Hepatocyte (in vitro differentiated cells): ENCODE results near the gene CPEB1. TPM values are rescaled to one million over a fixed set of nuclear protein-coding genes. Genes with fewer than 3 reads are reported as not detected.

Source experiments
- DNase-seq: peaks from one replicate; pipeline ENCODE4 v3.0.0-alpha.2; 2016; ENCODE audit warnings: low spot score
- H2AFZ ChIP-seq: fragments of 200-600 bp; sonication (generic); 2 replicates; pipeline ENCODE4 v1.6.0; 2016; ENCODE audit warnings: antibody characterized with exemption, mild to moderate bottlenecking
- H3K27ac ChIP-seq: fragments of 200-600 bp; sonication (generic); 2 replicates; pipeline ENCODE4 v1.5.1; 2016; ENCODE audit warnings: mild to moderate bottlenecking
- H3K27me3 ChIP-seq: fragments of 200-600 bp; sonication (generic); 2 replicates; pipeline ENCODE4 v1.6.1; 2016
- H3K36me3 ChIP-seq: fragments of 200-600 bp; sonication (generic); replicated peaks from 2 replicates; pipeline ENCODE4 v1.5.1; 2016; ENCODE audit warnings: low read depth; ENCODE audit not compliant: insufficient read depth
- H3K4me1 ChIP-seq: fragments of 200-600 bp; sonication (generic); 2 replicates; pipeline ENCODE4 v1.5.1; 2016; ENCODE audit warnings: mild to moderate bottlenecking, moderate library complexity; ENCODE audit not compliant: insufficient read depth
- H3K4me2 ChIP-seq: fragments of 200-600 bp; sonication (generic); 2 replicates; pipeline ENCODE4 v1.6.0; 2016
- H3K4me3 ChIP-seq: fragments of 200-600 bp; sonication (generic); 2 replicates; pipeline ENCODE4 v1.5.1; 2016; ENCODE audit warnings: mild to moderate bottlenecking
- H3K79me2 ChIP-seq: fragments of 200-600 bp; sonication (generic); 2 replicates; pipeline ENCODE4 v1.6.0; 2017; ENCODE audit warnings: mild to moderate bottlenecking
- H3K9me2 ChIP-seq: fragments of 200-600 bp; sonication (generic); replicated peaks from 2 replicates; pipeline ENCODE4 v1.6.0; 2017; ENCODE audit warnings: mild to moderate bottlenecking; ENCODE audit not compliant: insufficient read depth
- H3K9me3 ChIP-seq: fragments of 200-600 bp; sonication (generic); 2 replicates; pipeline ENCODE4 v1.5.1; 2016; ENCODE audit warnings: low read depth, mild to moderate bottlenecking
- H4K20me1 ChIP-seq: fragments of 200-600 bp; sonication (generic); 2 replicates; pipeline ENCODE4 v1.6.0; 2016; ENCODE audit warnings: mild to moderate bottlenecking; ENCODE audit not compliant: insufficient read depth, poor library complexity, severe bottlenecking
- EZH2 ChIP-seq: fragments of 200-600 bp; sonication (generic); IDR thresholded peaks from 2 replicates; pipeline ENCODE4 v1.6.1; 2016; ENCODE audit warnings: antibody characterized with exemption, mild to moderate bottlenecking, borderline replicate concordance
- EZH2phosphoT487 ChIP-seq: fragments of 200-600 bp; sonication (generic); IDR thresholded peaks from one replicate; pipeline ENCODE4 v1.6.1; 2018; ENCODE audit warnings: antibody characterized with exemption, mild to moderate bottlenecking, low read depth, moderate library complexity; ENCODE audit not compliant: unreplicated experiment, severe bottlenecking
- WGBS: methylation state at CpG from one replicate; pipeline ENCODE4 v1.1.6; 2016; ENCODE audit warnings: low lambda C conversion rate; ENCODE audit errors: missing lambda C conversion rate; 5-methylcytosine and 5-hydroxymethylcytosine counted together
- polyA plus RNA-seq: library from polyadenylated mRNA; unstranded; fragments of >200 nt; fragmentation: Nextera tagmentation; extraction: Ambion mirVana; gene quantifications from 2 replicates; pipeline ENCODE4 v1.2.1, GENCODE V29; 2016
- total RNA-seq: library from RNA; depleted of rRNA; stranded (reverse); fragments of >200 nt; gene quantifications from 2 replicates; pipeline ENCODE4 v1.2.3, GENCODE V29; 2014
- TF ChIP-seq, protein P1 (sequence below): fragments of 200-600 bp; sonication (generic); IDR thresholded peaks from 2 replicates; pipeline ENCODE4 v1.5.1; 2016; ENCODE audit warnings: antibody characterized with exemption, mild to moderate bottlenecking; ENCODE audit not compliant: poor library complexity

CPEB1 gene
- total and polyA plus RNA-seq, 2 experiments from 2014 or later: 0.87 to 1.9 TPM

- Histone ChIP-seq H3K9me2 (no peaks in the 10 kb centered on the region), H3K79me2 (no peaks in the 10 kb centered on the region), H3K4me1 (no peaks in the 10 kb centered on the region), H3K27ac (no peak overlapping the region), H2AFZ (no peak overlapping the region), H4K20me1 (no peaks in the 10 kb centered on the region), H3K9me3 (no peaks in the 10 kb centered on the region), H3K27me3 (peaks cover 14% of the 10 kb centered on the region), H3K4me2 (no peak overlapping the region), H3K36me3 (no peaks in the 10 kb centered on the region), H3K4me3 (no peak overlapping the region)
- DNase-seq: no peak
- 67% methylated on average over 4 of the region's 4 CpGs for WGBS
- TF ChIP-seq, protein P1, sequence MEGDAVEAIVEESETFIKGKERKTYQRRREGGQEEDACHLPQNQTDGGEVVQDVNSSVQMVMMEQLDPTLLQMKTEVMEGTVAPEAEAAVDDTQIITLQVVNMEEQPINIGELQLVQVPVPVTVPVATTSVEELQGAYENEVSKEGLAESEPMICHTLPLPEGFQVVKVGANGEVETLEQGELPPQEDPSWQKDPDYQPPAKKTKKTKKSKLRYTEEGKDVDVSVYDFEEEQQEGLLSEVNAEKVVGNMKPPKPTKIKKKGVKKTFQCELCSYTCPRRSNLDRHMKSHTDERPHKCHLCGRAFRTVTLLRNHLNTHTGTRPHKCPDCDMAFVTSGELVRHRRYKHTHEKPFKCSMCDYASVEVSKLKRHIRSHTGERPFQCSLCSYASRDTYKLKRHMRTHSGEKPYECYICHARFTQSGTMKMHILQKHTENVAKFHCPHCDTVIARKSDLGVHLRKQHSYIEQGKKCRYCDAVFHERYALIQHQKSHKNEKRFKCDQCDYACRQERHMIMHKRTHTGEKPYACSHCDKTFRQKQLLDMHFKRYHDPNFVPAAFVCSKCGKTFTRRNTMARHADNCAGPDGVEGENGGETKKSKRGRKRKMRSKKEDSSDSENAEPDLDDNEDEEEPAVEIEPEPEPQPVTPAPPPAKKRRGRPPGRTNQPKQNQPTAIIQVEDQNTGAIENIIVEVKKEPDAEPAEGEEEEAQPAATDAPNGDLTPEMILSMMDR: no peak
- TF ChIP-seq EZH2: no peak
- TF ChIP-seq EZH2phosphoT487: no peak
Observed at GRCh38 chr15:82630033-82630432, 17.1 kb downstream of the CPEB1 start.

DNA sequence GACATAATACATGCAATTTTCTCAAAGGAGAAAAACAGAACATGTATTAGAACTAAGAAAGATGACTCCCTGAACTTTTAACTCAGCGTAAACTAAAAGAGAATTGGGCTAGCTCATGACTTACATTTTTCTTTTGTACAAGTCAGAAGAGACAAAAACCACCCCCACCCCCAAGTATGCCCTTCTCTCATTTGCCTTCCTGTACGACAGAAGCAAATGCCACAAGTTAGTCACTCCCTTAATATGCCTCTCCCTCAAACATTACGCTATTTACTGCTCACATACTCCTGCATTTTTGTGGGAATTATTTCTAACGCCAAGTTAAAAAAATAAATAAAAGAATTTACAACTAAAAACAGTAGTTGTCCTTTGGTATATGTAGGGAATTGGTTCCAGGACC, 22.0 kb downstream of the CPEB1 start:
- H4K20me1 ChIP-seq: no peaks in the 10 kb centered on the region
- no peaks in the 10 kb centered on the region for H3K36me3 ChIP-seq
- H3K27ac ChIP-seq: no peak overlapping the region
- DNase-seq: no peak
- H2AFZ ChIP-seq: no peak overlapping the region
- no peaks in the 10 kb centered on the region for H3K79me2 ChIP-seq
- no peak overlapping the region for H3K4me3 ChIP-seq
- TF ChIP-seq, protein P1: no peak
- H3K4me2 ChIP-seq: no peak overlapping the region
- WGBS: 88% methylated on average over 4 of the region's 4 CpGs
- H3K9me3 ChIP-seq: no peaks in the 10 kb centered on the region
- no peaks in the 10 kb centered on the region for H3K4me1 ChIP-seq
- H3K9me2 ChIP-seq: no peaks in the 10 kb centered on the region
- H3K27me3 ChIP-seq: no peaks in the 10 kb centered on the region

- Histone ChIP-seq H2AFZ (no peak overlapping the region), H3K27me3 (no peaks in the 10 kb centered on the region), H3K4me1 (no peaks in the 10 kb centered on the region), H3K9me2 (no peaks in the 10 kb centered on the region), H3K79me2 (no peaks in the 10 kb centered on the region), H3K4me3 (no peak overlapping the region), H3K27ac (no peak overlapping the region), H3K9me3 (no peaks in the 10 kb centered on the region), H3K36me3 (no peaks in the 10 kb centered on the region), H4K20me1 (no peaks in the 10 kb centered on the region), H3K4me2 (no peak overlapping the region)
- 93% methylated on average over 3 of the region's 3 CpGs for WGBS
- no peak for DNase-seq
- TF ChIP-seq EZH2 (no peak), EZH2phosphoT487 (no peak)
- TF ChIP-seq, protein P1: no peak
Observed at GRCh38 chr15:82624438-82624837, 22.7 kb downstream of the CPEB1 start.

- Histone ChIP-seq H3K9me2 (no peaks in the 10 kb centered on the region), H2AFZ (no peak overlapping the region), H3K36me3 (no peaks in the 10 kb centered on the region), H3K4me1 (no peaks in the 10 kb centered on the region), H3K79me2 (no peaks in the 10 kb centered on the region), H3K9me3 (no peaks in the 10 kb centered on the region), H4K20me1 (no peaks in the 10 kb centered on the region), H3K4me3 (no peak overlapping the region), H3K4me2 (no peak overlapping the region), H3K27ac (no peak overlapping the region), H3K27me3 (peaks cover under 1% of the 10 kb centered on the region)
- WGBS: 63% methylated on average over 2 of the region's 2 CpGs
- TF ChIP-seq EZH2phosphoT487: no peak
- TF ChIP-seq, protein P1: no peak
- no peak for TF ChIP-seq EZH2
- DNase-seq: no peak
Observed at GRCh38 chr15:82624008-82624407, 23.2 kb downstream of the CPEB1 start.
